ENCODE measurements around the gene CTLA4.

CTLA4 gene

DNA sequence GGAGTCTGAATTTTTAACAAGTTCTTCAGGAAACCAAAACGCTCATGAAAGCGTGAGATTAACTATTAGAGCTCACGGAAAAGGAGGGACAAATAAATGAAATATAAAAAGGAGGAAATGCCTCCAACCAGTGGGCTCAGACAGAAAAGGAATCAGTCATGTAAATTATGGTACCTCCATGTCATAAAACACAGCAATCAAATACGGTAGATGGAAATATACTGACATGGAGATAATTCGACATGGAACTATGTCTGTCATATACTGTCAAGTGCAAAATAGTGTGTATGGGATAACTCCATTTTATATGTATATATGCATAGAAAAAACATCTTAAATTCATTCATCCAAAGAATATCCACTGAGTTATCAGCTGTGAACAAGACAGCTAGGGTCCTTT is 25.9 kb upstream of the CTLA4 start:
- 95% methylated on average over 3 of the region's 5 CpGs for WGBS (ENCODE audit: insufficient coverage)
- Histone ChIP-seq H3K9me3 (ENCODE audit: control extremely low read depth in 1 of 5, control insufficient read depth in 4 of 5, insufficient read depth in 2 of 5, low read depth in 1 of 5, low read length in 4 of 5) (no peaks in the 10 kb centered on the region), H3K4me3 (ENCODE audit: control insufficient read depth in 1 of 7, extremely low read depth in 1 of 7, insufficient read depth in 4 of 7, low read depth in 2 of 7, low read length in 6 of 7) (no peak overlapping the region), H3K27me3 (replicated peaks in 2 of 5; ENCODE audit: control insufficient read depth in 4 of 5, insufficient read depth in 5 of 5, low read length in 4 of 5) (no peaks in the 10 kb centered on the region), H3K36me3 (ENCODE audit: control insufficient read depth in 4 of 4, insufficient read depth in 4 of 4, low read length in 3 of 4) (no peaks in the 10 kb centered on the region), H3K27ac (ENCODE audit: insufficient read depth in 1 of 2, low read depth in 1 of 2, low read length in 2 of 2, poor library complexity in 1 of 2, severe bottlenecking in 2 of 2) (no peak overlapping the region), H3K4me1 (ENCODE audit: control extremely low read depth in 1 of 4, control insufficient read depth in 4 of 4, insufficient read depth in 4 of 4, low read length in 3 of 4) (peaks cover 0 to 13% (median 4%) of the 10 kb centered on the region in 4 experiments)
- DNase-seq: no peak
- ChIA-PET CTCF (interaction anchor here (1.0 kb wide), 1 partner anchor 32 kb away, joined by 4 read pairs; no protein-coding TSS in a partner anchor), POLR2A (no interaction called here)

DNA sequence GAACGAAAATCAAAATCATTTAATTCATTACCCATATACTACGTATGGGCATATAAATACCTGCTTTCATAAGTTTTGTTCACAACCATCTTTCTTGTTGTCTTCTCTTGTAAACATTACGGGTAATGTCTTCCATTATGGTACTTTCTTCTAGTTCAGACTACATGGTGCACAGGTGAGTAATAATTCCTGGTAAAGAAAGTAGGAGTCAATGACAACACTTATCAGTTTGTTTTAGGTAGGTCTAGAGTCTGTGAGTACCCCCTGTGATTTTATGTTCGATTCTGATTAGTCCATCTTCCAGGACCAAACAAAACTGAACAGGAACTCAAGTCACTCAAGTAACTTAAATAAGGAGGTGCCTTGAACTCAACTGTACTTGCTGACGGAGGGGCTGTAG is 25.2 kb upstream of the CTLA4 start:
- DNase-seq: no peak
- H3K36me3 ChIP-seq (ENCODE audit: control insufficient read depth in 4 of 4, insufficient read depth in 4 of 4, low read length in 3 of 4): no peaks in the 10 kb centered on the region
- peaks cover 0 to 13% (median 4%) of the 10 kb centered on the region in 4 experiments for H3K4me1 ChIP-seq (ENCODE audit: control extremely low read depth in 1 of 4, control insufficient read depth in 4 of 4, insufficient read depth in 4 of 4, low read length in 3 of 4)
- H3K4me3 ChIP-seq (ENCODE audit: control insufficient read depth in 1 of 7, extremely low read depth in 1 of 7, insufficient read depth in 4 of 7, low read depth in 2 of 7, low read length in 6 of 7): no peak overlapping the region
- POLR2A ChIA-PET: no interaction called here
- WGBS (ENCODE audit: insufficient coverage): 89% methylated on average over 4 of the region's 5 CpGs
- H3K27ac ChIP-seq (ENCODE audit: insufficient read depth in 1 of 2, low read depth in 1 of 2, low read length in 2 of 2, poor library complexity in 1 of 2, severe bottlenecking in 2 of 2): no peak overlapping the region
- no peaks in the 10 kb centered on the region for H3K9me3 ChIP-seq (ENCODE audit: control extremely low read depth in 1 of 5, control insufficient read depth in 4 of 5, insufficient read depth in 2 of 5, low read depth in 1 of 5, low read length in 4 of 5)
- CTCF ChIA-PET: interaction anchor here (1.1 kb wide), 1 partner anchor 617 kb away, joined by 3 read pairs; no protein-coding TSS in a partner anchor
- H3K27me3 ChIP-seq (replicated peaks in 2 of 5; ENCODE audit: control insufficient read depth in 4 of 5, insufficient read depth in 5 of 5, low read length in 4 of 5): no peaks in the 10 kb centered on the region

DNA sequence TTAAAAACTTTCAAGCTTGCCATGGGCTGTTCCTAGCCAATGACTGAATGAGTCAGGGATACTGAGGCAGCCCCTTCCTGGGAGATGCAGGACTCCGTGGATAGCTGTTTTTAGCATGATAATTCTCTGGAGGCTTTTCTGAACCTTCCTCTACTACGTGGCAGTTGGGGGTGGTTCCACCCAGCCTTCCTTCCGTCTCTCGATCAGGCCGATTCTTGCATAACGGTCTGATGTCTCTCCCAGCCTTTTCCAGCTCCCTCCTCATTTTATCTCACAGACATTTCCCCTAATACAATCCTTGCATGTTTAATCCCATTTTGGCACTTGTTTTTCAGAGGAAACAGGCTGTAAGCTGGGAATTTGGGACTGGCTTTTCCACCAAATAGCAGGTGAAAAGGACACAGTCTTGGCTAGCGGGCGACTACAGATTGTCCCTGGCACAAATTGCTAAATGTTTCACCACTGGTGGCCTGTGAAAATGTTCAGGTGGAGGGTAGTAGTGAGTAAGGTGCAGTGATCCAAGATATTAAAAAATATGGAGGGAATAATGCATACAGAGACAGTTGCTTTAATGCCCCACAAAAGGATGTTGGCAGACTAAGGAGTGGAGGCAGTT is 21.0 kb upstream of the CTLA4 start:
- no peaks in the 10 kb centered on the region for H3K4me1 ChIP-seq (ENCODE audit: control extremely low read depth in 1 of 4, control insufficient read depth in 4 of 4, insufficient read depth in 4 of 4, low read length in 3 of 4)
- WGBS (ENCODE audit: insufficient coverage): 87% methylated on average over 7 of the region's 8 CpGs
- H3K9me3 ChIP-seq (ENCODE audit: control extremely low read depth in 1 of 5, control insufficient read depth in 4 of 5, insufficient read depth in 2 of 5, low read depth in 1 of 5, low read length in 4 of 5): no peaks in the 10 kb centered on the region
- no peak for DNase-seq
- CTCF ChIA-PET: no interaction called here
- no peak overlapping the region for H3K27ac ChIP-seq (ENCODE audit: insufficient read depth in 1 of 2, low read depth in 1 of 2, low read length in 2 of 2, poor library complexity in 1 of 2, severe bottlenecking in 2 of 2)
- POLR2A ChIA-PET: no interaction called here
- no peak overlapping the region for H3K4me3 ChIP-seq (ENCODE audit: control insufficient read depth in 1 of 7, extremely low read depth in 1 of 7, insufficient read depth in 4 of 7, low read depth in 2 of 7, low read length in 6 of 7)
- no peaks in the 10 kb centered on the region for H3K36me3 ChIP-seq (ENCODE audit: control insufficient read depth in 4 of 4, insufficient read depth in 4 of 4, low read length in 3 of 4)
- H3K27me3 ChIP-seq (replicated peaks in 2 of 5; ENCODE audit: control insufficient read depth in 4 of 5, insufficient read depth in 5 of 5, low read length in 4 of 5): no peaks in the 10 kb centered on the region

DNA sequence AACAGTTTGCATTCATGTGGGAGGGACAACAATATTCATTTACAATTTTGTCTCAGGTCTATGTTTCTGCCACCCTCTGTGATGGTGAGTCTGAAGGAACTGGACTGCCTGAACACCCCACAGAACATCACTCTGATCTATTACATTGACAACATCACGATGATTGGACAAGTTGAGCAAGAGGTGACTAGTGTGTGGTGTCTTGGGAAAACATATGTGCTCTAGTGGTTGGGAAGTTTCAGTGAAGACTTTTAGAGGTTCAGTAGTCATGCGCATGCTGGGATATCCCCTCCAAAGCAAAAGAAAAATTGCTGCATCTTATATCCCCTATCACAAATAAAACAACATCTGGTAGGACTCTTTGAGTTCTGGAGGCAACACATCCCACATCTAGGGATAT is 18.6 kb upstream of the CTLA4 start:
- Histone ChIP-seq H3K27me3 (replicated peaks in 2 of 5; ENCODE audit: control insufficient read depth in 4 of 5, insufficient read depth in 5 of 5, low read length in 4 of 5) (no peaks in the 10 kb centered on the region), H3K9me3 (ENCODE audit: control extremely low read depth in 1 of 5, control insufficient read depth in 4 of 5, insufficient read depth in 2 of 5, low read depth in 1 of 5, low read length in 4 of 5) (no peaks in the 10 kb centered on the region), H3K27ac (ENCODE audit: insufficient read depth in 1 of 2, low read depth in 1 of 2, low read length in 2 of 2, poor library complexity in 1 of 2, severe bottlenecking in 2 of 2) (no peak overlapping the region), H3K36me3 (ENCODE audit: control insufficient read depth in 4 of 4, insufficient read depth in 4 of 4, low read length in 3 of 4) (no peaks in the 10 kb centered on the region), H3K4me1 (ENCODE audit: control extremely low read depth in 1 of 4, control insufficient read depth in 4 of 4, insufficient read depth in 4 of 4, low read length in 3 of 4) (no peaks in the 10 kb centered on the region), H3K4me3 (ENCODE audit: control insufficient read depth in 1 of 7, extremely low read depth in 1 of 7, insufficient read depth in 4 of 7, low read depth in 2 of 7, low read length in 6 of 7) (no peak overlapping the region)
- CTCF ChIA-PET: no interaction called here
- POLR2A ChIA-PET: no interaction called here
- DNase-seq: no peak
- WGBS (ENCODE audit: insufficient coverage): no CpG with 5 or more reads among the region's 2 CpGs

DNA sequence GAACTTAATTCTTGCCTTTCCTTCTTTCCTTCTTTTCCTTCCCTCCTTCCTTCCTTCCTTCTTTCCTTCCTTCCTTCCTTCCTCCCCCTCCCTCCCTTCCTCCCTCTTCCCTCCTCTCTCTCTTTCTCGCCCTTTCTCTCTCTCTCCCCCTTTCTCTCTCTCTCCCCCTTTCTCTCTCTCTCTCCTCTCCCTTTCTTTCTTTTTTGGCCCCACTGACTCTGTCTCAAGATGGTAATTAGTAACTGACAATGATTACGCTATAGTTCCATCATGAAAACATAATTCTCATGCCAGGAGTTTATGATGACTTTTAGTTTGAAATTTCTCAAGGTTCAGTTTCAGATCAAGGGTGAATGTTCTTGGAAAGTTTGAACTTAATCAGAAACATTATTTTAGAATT is 14.8 kb upstream of the CTLA4 start:
- ChIA-PET CTCF (no interaction called here), POLR2A (no interaction called here)
- Histone ChIP-seq H3K27ac (ENCODE audit: insufficient read depth in 1 of 2, low read depth in 1 of 2, low read length in 2 of 2, poor library complexity in 1 of 2, severe bottlenecking in 2 of 2) (no peak overlapping the region), H3K27me3 (replicated peaks in 2 of 5; ENCODE audit: control insufficient read depth in 4 of 5, insufficient read depth in 5 of 5, low read length in 4 of 5) (no peaks in the 10 kb centered on the region), H3K36me3 (ENCODE audit: control insufficient read depth in 4 of 4, insufficient read depth in 4 of 4, low read length in 3 of 4) (no peaks in the 10 kb centered on the region), H3K4me1 (ENCODE audit: control extremely low read depth in 1 of 4, control insufficient read depth in 4 of 4, insufficient read depth in 4 of 4, low read length in 3 of 4) (peaks cover 0 to 3% (median 0%) of the 10 kb centered on the region in 4 experiments), H3K9me3 (ENCODE audit: control extremely low read depth in 1 of 5, control insufficient read depth in 4 of 5, insufficient read depth in 2 of 5, low read depth in 1 of 5, low read length in 4 of 5) (no peaks in the 10 kb centered on the region), H3K4me3 (ENCODE audit: control insufficient read depth in 1 of 7, extremely low read depth in 1 of 7, insufficient read depth in 4 of 7, low read depth in 2 of 7, low read length in 6 of 7) (no peak overlapping the region)
- DNase-seq: no peak
- no CpG with 5 or more reads among the region's 2 CpGs for WGBS (ENCODE audit: insufficient coverage)

DNA sequence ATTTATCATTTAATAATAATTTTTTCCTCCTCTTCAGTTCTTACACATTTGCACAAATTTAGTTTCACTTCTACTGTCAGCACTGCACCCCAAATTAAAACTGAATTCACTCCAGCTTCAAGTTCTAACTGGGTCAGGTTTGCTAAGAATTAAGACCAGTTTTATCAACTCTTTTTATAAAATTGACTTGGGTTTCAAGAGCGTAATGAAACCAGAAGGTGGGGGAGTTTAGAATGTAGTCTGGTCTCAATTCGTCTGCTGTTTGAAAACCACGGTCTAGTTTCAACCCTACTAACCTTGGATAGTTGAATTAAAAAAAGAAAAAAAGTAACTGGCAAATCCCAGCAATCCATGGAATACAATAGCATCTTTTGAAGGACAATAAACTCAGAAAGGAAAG is 14.3 kb upstream of the CTLA4 start:
- ChIA-PET POLR2A (no interaction called here), CTCF (no interaction called here)
- no peak for DNase-seq
- H3K4me3 ChIP-seq (ENCODE audit: control insufficient read depth in 1 of 7, extremely low read depth in 1 of 7, insufficient read depth in 4 of 7, low read depth in 2 of 7, low read length in 6 of 7): no peak overlapping the region
- H3K27me3 ChIP-seq (replicated peaks in 2 of 5; ENCODE audit: control insufficient read depth in 4 of 5, insufficient read depth in 5 of 5, low read length in 4 of 5): no peaks in the 10 kb centered on the region
- no peak overlapping the region for H3K27ac ChIP-seq (ENCODE audit: insufficient read depth in 1 of 2, low read depth in 1 of 2, low read length in 2 of 2, poor library complexity in 1 of 2, severe bottlenecking in 2 of 2)
- H3K9me3 ChIP-seq (ENCODE audit: control extremely low read depth in 1 of 5, control insufficient read depth in 4 of 5, insufficient read depth in 2 of 5, low read depth in 1 of 5, low read length in 4 of 5): no peaks in the 10 kb centered on the region
- no peaks in the 10 kb centered on the region for H3K36me3 ChIP-seq (ENCODE audit: control insufficient read depth in 4 of 4, insufficient read depth in 4 of 4, low read length in 3 of 4)
- peaks cover 0 to 4% (median 0%) of the 10 kb centered on the region in 4 experiments for H3K4me1 ChIP-seq (ENCODE audit: control extremely low read depth in 1 of 4, control insufficient read depth in 4 of 4, insufficient read depth in 4 of 4, low read length in 3 of 4)
- WGBS (ENCODE audit: insufficient coverage): 100% methylated on average over 1 of the region's 3 CpGs

DNA sequence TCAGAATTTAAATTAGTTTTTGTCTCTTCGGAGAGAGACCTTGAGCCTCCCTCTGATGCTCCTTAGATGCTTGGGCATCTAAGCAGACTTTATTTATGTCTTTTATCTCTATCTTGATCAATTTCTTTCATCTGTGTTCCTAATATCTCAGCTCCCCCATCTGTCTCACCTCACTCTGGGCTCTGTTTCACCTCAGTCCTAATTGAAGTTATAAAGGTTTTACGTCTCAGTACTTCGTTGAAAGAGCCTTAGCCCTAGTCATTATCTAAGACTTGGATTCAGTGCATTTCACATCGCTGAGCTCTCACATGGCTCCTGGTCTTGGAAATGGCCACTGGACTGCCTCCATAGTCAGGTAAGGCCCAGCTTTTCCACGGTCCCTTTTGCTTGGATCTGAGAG is 13.8 kb upstream of the CTLA4 start:
- H3K36me3 ChIP-seq (ENCODE audit: control insufficient read depth in 4 of 4, insufficient read depth in 4 of 4, low read length in 3 of 4): no peaks in the 10 kb centered on the region
- H3K4me3 ChIP-seq (ENCODE audit: control insufficient read depth in 1 of 7, extremely low read depth in 1 of 7, insufficient read depth in 4 of 7, low read depth in 2 of 7, low read length in 6 of 7): no peak overlapping the region
- 97% methylated on average over 5 of the region's 5 CpGs for WGBS (ENCODE audit: insufficient coverage)
- H3K4me1 ChIP-seq (ENCODE audit: control extremely low read depth in 1 of 4, control insufficient read depth in 4 of 4, insufficient read depth in 4 of 4, low read length in 3 of 4): peaks cover 0 to 4% (median 0%) of the 10 kb centered on the region in 4 experiments
- H3K9me3 ChIP-seq (ENCODE audit: control extremely low read depth in 1 of 5, control insufficient read depth in 4 of 5, insufficient read depth in 2 of 5, low read depth in 1 of 5, low read length in 4 of 5): no peaks in the 10 kb centered on the region
- CTCF ChIA-PET: interaction anchor here (1.0 kb wide), 1 partner anchor 33 kb away, joined by 3 read pairs; no protein-coding TSS in a partner anchor
- no peak for DNase-seq
- no peaks in the 10 kb centered on the region for H3K27me3 ChIP-seq (replicated peaks in 2 of 5; ENCODE audit: control insufficient read depth in 4 of 5, insufficient read depth in 5 of 5, low read length in 4 of 5)
- no peak overlapping the region for H3K27ac ChIP-seq (ENCODE audit: insufficient read depth in 1 of 2, low read depth in 1 of 2, low read length in 2 of 2, poor library complexity in 1 of 2, severe bottlenecking in 2 of 2)
- POLR2A ChIA-PET: no interaction called here
